SH-SY5Y (cell line): ENCODE measurements around the gene GPR132.

Source experiments
- GATA2 ChIP-seq: IDR thresholded peaks from 2 replicates; pipeline ENCODE4 v1.6.1; 2011; ENCODE audit warnings: mild to moderate bottlenecking, low read depth, low read length
- GATA3 ChIP-seq: IDR thresholded peaks from 2 replicates; pipeline ENCODE4 v1.6.1; 2011; ENCODE audit warnings: low read depth, mild to moderate bottlenecking, low read length, moderate library complexity

GRCh38 chr14:105089746-105090492, 24.7 kb upstream of the GPR132 start:
- TF ChIP-seq GATA2: no peak
- TF ChIP-seq GATA3: no peak
